Stimulated activated effector memory CD8-positive, alpha-beta T cell treated with anti-CD3 and anti-CD28 coated beads, Interleukin-12 subunit alpha, Interleukin-12 subunit beta, amount 100 ng/mL, for 72 hours (primary cell): Measurements from ENCODE around the gene METTL23.
"Not testable (repeated sequence)": the region's sequence is repeated elsewhere in the genome, so short reads cannot be mapped to it uniquely, and the experiment has no call there.

Experiments
- ATAC-seq: fragments of 150-1000 bp; cut with Tn5 transposase; 2 replicates; pipeline ENCODE4 v1.10.0; 2021
- DNase-seq, 2 donors: peaks; one replicate each; pipeline ENCODE4 v3.0.0; 2021 to 2022; ENCODE audit warnings: low spot score in 2 of 2
- H3K27ac Mint-ChIP-seq: one replicate; pipeline ENCODE4 v1.8.0; 2022; ENCODE audit warnings: mild to moderate bottlenecking, mixed read lengths
- H3K36me3 Mint-ChIP-seq: one replicate; pipeline ENCODE4 v1.8.0; 2022; ENCODE audit warnings: mild to moderate bottlenecking, mixed read lengths
- H3K4me1 Mint-ChIP-seq: one replicate; pipeline ENCODE4 v1.8.0; 2022; ENCODE audit warnings: mixed read lengths
- H3K4me3 Mint-ChIP-seq: one replicate; pipeline ENCODE4 v1.8.0; 2022; ENCODE audit warnings: mild to moderate bottlenecking, mixed read lengths
- H3K9me3 Mint-ChIP-seq: one replicate; pipeline ENCODE4 v1.8.0; 2022; ENCODE audit warnings: mixed read lengths

METTL23 gene

DNA sequence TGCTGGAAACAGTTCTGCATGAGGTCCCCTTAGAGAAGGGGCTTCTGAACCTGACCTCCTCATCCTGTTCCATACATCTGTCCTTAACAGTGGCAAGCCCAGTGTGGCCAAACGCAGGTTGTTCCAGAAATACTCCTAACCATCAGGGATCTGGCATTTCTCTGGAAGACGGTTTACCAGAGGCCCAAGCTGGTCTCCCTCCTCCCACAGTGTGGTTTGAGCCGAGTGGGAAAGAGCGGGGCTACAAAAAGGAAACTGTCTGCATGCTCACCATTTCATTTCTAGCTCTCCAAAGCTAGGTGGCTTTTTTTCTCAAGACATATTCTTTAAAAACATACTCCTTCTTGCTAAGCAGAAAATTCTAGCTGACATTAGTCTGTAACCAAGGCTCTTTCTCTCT is 21.8 kb upstream of the METTL23 start:
- ATAC-seq: no peak
- no peak for DNase-seq
- no peak overlapping the region for H3K4me3 Mint-ChIP-seq
- H3K4me1 Mint-ChIP-seq: peaks cover 30% of the 10 kb centered on the region
- no peak overlapping the region for H3K27ac Mint-ChIP-seq
- peaks cover 4% of the 10 kb centered on the region for H3K36me3 Mint-ChIP-seq
- no peaks in the 10 kb centered on the region for H3K9me3 Mint-ChIP-seq

DNA sequence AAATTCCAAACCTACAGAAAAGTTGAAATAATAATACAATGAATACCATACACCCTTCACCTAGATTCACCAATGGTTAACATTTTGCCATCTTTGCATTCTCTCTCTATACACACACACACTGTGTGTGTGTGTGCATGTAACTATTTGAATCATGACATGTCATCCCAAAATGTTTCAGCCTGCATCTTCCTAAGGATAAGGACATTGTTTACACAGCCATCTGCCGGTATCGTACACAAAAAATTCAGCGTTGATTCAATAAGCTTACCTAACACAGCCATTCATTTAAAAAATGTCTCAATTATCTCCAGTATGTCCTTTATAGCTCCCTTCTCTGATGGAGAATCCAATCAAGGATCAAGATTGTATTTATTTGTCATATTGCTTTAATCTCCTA is 19.8 kb upstream of the METTL23 start:
- peaks cover 26% of the 10 kb centered on the region for H3K4me1 Mint-ChIP-seq
- DNase-seq: no peak
- no peak overlapping the region for H3K4me3 Mint-ChIP-seq
- H3K9me3 Mint-ChIP-seq: no peaks in the 10 kb centered on the region
- ATAC-seq: no peak
- no peak overlapping the region for H3K27ac Mint-ChIP-seq
- H3K36me3 Mint-ChIP-seq: no peaks in the 10 kb centered on the region

DNA sequence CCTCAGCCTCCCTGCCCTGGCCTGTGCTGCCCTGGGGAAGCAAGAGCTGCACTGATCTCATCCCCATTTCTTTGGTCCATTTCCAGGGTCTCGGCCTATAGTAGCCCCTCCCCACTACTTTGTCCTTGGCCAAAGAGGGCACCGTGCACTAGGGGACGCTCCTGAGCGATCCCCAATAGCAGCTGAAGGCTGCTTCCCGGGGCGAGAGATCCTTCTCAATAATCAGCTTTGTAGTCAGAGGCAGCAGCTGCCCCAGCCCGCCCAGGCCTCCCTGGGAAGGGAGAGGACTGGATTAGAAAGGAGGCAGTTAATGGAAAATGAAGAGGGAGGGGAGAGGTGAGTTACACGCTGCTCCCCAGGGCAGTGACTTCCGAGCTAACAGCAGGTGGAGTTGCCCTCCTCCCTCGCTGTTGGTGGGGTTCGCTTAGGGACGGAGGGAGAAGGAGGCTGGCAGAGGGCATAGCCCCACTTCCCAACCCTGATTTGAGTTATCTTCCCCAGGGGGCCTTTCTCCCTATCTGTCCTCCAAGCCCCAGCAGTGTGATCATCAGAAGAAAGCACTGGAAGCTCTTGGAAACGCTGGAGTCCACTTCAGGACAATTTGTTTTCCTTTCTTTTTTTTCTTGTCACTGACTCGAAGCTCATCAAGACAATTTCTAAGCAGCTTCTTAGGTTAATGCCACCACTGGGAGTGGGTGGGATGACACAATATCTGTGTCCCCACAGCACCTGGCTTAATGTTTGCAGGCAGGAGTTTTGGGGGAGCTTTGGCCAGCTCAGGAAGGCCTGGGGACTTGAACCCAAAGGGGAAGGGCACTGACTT is 18.4 kb upstream of the METTL23 start:
- peaks cover 12% of the 10 kb centered on the region for H3K36me3 Mint-ChIP-seq
- DNase-seq (no peak), ATAC-seq (no peak)
- H3K9me3 Mint-ChIP-seq: no peaks in the 10 kb centered on the region
- H3K4me3 Mint-ChIP-seq: peak overlapping the region; percentile 68
- peaks cover 26% of the 10 kb centered on the region for H3K4me1 Mint-ChIP-seq
- H3K27ac Mint-ChIP-seq: no peak overlapping the region

DNA sequence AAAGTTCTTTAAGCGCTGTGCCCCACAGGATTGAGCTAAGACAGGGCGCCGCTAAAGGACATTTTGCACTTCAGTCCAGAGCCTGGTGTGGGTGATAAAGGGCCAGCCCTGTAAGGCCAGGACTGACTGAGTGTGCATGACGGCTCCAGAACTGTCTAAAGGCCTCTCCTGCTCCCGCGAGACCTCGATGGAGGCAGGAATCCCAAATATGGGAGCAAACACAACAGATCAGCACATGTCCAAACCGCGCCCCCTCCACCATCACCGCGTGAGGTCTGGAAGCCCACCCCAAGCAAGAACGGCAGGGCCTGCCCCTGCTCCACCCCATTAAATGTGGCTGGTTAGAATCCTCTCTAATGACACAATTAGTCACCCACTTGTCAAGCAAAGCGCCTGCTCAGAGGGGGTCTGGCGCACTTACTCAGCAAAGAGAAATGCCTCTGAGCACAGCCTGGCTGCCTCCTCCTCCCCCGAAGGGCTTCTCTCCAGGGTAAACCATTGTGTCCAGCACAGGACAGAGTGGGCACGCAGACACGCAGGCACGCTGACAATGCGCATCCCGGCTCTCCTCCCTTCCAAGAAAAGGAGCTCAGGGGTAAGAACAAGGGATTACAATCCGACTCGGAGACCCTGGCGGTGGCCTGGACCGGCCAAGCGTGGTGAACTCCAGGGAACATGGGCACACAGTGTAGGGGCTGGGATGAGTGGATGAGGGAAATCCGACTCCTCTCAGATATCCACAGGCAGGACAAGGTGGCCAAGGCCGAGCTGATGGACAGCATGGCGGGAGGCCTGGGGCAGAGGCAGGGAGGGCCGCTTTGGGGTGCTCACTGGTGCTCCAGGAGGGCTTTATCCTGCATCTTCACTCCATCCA is 17.3 kb upstream of the METTL23 start:
- H3K9me3 Mint-ChIP-seq: no peaks in the 10 kb centered on the region
- peaks cover 37% of the 10 kb centered on the region for H3K4me1 Mint-ChIP-seq
- H3K27ac Mint-ChIP-seq: peak overlapping the region; percentile 45
- ATAC-seq (no peak), DNase-seq (no peak)
- H3K4me3 Mint-ChIP-seq: peak overlapping the region; percentile 68
- peaks cover 23% of the 10 kb centered on the region for H3K36me3 Mint-ChIP-seq

DNA sequence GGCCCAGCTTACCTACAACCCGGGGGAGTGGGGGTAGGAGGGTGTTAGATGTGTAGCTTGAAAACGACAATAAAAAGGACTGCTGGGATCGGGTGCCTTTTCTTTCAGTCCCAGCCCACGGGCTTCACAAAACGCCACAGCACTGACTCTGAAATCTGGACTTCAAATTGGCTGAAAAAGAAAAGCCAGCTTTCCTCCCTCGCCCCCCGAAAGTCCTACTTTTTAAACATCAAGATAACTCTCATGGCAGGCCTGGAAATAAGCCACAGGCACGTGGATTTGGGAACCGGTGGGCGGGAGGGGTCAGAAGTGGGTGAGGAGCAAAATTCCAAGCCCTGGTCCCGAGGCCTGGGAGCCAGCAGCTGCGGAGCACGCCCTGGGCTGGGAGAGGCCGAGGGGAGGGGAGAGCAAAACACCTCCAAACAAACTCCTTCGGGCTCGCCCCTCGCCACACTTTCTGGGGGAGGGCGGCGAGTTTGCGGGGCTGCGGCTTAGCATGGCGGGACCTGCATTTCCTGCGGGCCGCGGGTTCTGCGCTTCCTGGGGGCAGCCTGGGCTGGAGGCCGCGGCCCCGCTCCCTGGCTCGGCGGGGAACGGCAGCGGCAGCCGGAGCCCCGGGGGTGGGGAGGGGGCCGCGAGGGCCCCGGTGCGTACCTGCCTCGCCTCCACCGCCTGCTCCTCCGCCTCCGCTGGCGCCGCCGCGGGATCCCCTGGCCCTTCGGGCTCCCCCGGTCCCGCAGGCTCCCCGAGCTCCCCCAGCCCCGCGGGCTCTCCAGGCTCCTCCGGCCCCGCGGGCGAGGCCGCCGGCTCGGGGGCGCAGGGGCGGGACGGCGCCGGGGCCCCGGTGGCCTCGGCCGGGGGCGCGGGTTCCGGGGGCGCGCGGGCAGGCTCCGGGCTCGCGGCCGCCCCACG is 16.4 kb upstream of the METTL23 start:
- not testable (repeated sequence) for H3K9me3 Mint-ChIP-seq, DNase-seq
- peak; percentile 29 for ATAC-seq
- Mint-ChIP-seq H3K36me3 (peaks cover 32% of the 10 kb centered on the region), H3K4me3 (peak overlapping the region; percentile 68), H3K4me1 (peaks cover 46% of the 10 kb centered on the region), H3K27ac (peak overlapping the region; percentile 45)

DNA sequence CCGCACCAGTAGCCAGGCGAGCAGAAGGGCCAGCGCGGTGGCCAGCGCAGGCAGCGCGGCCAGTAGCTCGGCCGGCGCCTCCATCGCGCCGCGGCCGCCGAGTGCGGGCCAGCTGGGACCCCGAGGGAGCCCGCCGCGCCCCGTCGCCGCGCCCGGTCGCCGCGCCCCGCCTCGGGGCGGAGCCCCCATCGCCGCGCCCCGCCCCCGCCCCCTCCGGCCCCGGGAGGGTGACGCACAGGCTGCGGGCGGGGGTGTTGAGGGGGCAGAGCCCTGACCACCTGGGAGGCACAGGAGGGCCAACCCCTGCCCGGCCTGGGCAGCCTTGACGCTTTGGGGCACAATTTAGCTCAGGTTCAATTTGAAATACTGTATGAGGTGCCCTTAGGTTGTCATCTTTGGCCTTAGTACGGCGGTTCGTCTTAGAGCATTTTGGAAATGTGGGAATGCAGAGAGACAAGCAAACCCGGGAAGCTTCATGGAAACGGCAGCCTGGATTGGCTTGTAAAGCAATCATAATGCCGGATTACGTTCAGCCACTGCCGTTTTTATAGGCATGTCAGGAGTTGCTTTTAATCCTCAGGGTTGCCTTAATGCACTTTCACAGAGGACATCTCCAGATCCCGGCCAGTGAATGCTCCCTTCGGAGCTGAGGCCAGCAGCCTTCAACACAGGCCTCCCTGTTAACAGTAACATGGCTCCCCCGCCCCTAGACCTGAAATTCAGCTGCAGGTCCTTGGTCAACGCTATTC is 15.6 kb upstream of the METTL23 start, which contains the start of gene MXRA7:
Gene MXRA7 (minus strand): TSS at position 103 of the 749 bp plus-strand sequence. CDS start 19 bp downstream, at position 84.
- DNase-seq (peak; percentile 60 to 75), ATAC-seq (peak; percentile 83)
- no peaks in the 10 kb centered on the region for H3K9me3 Mint-ChIP-seq
- peaks cover 40% of the 10 kb centered on the region for H3K36me3 Mint-ChIP-seq
- peak within 1 kb of the TSS; percentile 45 for H3K27ac Mint-ChIP-seq
- peak within 1 kb of the TSS; percentile 68 for H3K4me3 Mint-ChIP-seq
- H3K4me1 Mint-ChIP-seq: peaks cover 55% of the 10 kb centered on the region

DNA sequence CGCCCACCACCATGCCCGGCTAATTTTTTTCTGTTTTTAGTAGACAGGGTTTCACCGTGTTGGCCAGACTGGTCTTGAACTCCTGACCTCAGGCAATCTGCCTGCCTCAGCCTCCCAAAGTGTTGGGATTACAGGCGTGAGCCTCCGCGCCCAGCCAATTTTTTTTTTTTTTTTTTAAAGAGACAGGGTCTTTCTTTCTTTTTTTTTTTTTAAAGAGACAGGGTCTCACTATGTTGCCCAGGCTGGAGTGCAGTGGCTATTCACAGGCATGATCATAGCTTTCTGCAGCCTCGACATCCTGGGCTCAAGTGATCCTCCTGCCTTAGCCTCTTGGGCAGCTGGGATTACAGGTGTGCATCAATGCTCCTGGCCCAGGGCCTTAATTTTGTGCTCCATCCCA is 14.3 kb upstream of the METTL23 start:
- DNase-seq, ATAC-seq, H3K9me3 Mint-ChIP-seq, H3K4me3 Mint-ChIP-seq, H3K27ac Mint-ChIP-seq: not testable (repeated sequence)
- Mint-ChIP-seq H3K36me3 (peaks cover 53% of the 10 kb centered on the region), H3K4me1 (peaks cover 64% of the 10 kb centered on the region)

DNA sequence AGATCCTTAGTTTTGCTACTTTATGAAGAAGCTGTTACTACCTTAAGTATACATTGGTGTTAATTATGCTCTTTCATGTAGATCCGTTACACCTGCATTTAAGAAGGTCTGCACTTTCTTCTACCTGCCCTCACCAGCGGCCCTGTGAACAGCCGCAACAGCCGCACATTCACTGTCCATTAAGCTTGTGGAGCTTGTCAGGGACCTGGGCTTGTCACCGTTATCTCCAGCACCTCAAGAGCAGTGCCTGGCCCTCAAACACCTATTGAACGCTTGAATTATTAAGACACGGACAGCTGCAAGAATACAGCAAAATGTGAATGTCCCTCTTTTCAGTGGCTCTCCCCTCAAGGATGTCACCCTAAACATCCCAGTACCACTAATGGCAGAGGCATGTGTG is 12.9 kb upstream of the METTL23 start:
- ATAC-seq (no peak), DNase-seq (no peak)
- H3K4me3 Mint-ChIP-seq: no peak overlapping the region
- H3K9me3 Mint-ChIP-seq: no peaks in the 10 kb centered on the region
- H3K36me3 Mint-ChIP-seq: peaks cover 67% of the 10 kb centered on the region
- H3K4me1 Mint-ChIP-seq: peaks cover 63% of the 10 kb centered on the region
- H3K27ac Mint-ChIP-seq: peak overlapping the region; percentile 87

DNA sequence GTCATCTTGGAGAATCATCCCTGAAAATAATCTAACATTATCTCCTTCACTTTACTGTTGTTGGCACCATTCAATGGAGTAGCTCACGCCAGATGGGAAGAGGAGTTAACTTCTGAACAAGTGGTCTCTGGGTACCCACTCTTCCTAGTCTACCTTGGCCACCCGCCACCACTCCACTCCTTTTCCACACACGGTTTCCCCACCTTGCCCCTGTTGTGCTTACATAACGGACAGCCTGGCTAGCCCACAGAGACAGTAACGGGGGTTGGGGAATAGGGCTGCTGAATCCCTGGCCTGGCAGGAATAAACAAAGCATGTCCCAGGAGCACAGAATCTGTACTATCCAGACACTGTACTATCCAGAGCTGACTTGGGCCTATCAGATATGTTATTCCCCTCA is 12.3 kb upstream of the METTL23 start:
- DNase-seq (no peak), ATAC-seq (no peak)
- Mint-ChIP-seq H3K4me3 (peak overlapping the region; percentile 62), H3K4me1 (peaks cover 60% of the 10 kb centered on the region), H3K9me3 (no peaks in the 10 kb centered on the region), H3K27ac (peak overlapping the region; percentile 87), H3K36me3 (peaks cover 73% of the 10 kb centered on the region)

DNA sequence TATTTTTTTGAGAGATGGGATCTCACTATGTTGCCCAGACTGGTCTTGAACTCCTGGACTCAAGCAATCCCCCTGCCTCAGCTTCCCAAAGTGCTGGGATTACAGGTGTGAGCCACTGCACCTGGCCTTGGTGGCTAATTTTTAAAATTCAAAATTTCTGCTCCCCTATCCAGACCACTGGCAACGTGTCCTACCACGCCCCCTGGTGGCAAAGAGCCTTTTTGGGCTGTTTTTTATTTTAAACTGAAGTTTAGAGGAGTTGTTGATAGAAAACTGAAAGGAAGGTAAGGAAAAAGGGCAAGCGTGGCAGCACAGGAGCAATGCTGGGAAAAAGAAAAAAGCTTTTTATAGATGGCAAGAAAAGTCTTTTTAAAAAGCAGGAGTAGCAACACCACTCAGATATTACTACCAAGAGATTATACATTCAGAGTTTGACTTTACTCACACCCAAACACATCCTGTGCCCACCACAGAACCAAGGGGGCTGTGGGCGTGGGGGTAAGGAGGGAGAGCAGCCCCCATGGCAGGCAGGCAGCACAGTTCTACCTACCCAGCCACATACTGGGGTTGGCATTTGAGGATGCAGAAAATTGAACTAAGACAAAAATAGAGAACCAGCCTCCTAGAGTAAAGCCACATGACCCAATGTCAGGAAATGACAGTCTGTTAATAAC is 11.7 kb upstream of the METTL23 start:
- Mint-ChIP-seq H3K36me3 (peaks cover 79% of the 10 kb centered on the region), H3K27ac (peak overlapping the region; percentile 87)

DNA sequence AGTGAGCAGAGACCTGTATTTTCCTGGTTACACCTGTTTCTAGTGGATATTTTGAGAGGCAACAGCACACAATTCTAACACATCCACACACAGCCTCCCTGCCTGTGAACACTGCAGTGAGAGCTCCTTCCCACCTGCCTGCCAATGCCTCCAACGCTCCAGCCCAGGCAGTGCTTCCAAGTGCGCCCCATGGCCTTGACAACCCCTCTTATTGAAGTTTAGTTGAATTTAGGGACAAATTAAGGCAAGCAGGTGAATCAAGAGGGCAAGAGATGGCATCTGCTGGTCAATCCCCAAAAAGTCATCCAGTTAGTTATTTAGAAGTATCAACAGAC is 11.2 kb upstream of the METTL23 start:
- peak overlapping the region; percentile 62 for H3K4me3 Mint-ChIP-seq
- ATAC-seq (no peak), DNase-seq (no peak)
- H3K27ac Mint-ChIP-seq: peak overlapping the region; percentile 87
- peaks cover 84% of the 10 kb centered on the region for H3K36me3 Mint-ChIP-seq
- H3K9me3 Mint-ChIP-seq: no peaks in the 10 kb centered on the region
- H3K4me1 Mint-ChIP-seq: peaks cover 54% of the 10 kb centered on the region

More for the DNA sequence above, 11.7 kb upstream of the METTL23 start:
- H3K4me1 Mint-ChIP-seq: peaks cover 54% of the 10 kb centered on the region
- ATAC-seq (peak; percentile 6), DNase-seq (peak; percentile 68 to 89)
- H3K9me3 Mint-ChIP-seq: no peaks in the 10 kb centered on the region
- H3K4me3 Mint-ChIP-seq: peak overlapping the region; percentile 62

DNA sequence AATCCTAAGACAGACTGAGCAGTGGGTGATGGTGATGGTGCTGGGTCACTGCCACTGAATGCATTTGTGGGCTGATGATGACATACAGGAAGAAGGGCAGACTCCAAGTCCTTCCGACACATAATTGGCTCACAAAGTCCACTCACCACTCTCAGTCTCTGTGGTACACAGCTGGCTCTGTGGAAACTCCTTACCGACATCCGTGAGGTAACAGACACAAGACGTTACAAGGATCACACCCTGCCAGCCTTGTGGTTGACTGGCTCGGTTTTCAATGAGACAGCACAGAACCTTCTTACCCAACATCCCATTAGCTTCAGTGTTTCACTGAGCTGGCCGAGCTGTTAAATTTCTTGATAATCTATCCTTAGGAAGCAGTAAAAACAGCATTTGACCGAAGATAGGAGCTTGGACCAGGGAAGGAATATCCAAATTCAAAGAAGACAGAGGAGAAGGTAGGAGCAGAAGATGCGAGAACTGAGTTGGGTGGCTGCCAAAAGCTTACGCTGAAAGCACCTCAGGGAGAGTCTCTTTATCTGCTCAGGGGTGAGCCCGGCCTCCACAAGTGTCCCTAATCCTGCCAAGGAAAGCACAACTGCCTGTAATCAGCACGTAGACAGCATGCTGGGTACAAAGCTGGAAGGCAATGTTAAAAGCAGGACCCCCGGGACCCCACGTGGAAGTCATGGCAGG is 10.3 kb upstream of the METTL23 start:
- Mint-ChIP-seq H3K36me3 (peaks cover 93% of the 10 kb centered on the region), H3K4me3 (peak overlapping the region; percentile 62)
- peak; percentile 46 to 87 for DNase-seq

DNA sequence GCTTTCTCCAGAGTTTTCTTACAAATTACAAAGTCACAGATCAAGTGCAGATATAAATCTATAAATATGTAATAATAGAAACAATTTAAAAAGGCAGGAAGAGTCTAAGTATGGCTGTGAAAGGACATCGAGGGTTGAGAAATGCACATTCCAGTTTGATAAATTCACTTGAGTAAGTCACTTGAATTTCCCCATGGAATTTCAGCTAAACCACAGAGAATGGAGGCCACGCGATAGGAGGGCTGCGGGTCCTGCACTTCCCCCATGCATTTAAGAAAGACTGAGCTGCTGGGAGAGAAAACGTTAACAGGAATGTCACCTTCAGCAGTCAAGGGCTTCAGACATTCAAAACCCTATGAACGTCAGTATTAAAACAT is 9.8 kb upstream of the METTL23 start:
- Mint-ChIP-seq H3K4me1 (peaks cover 57% of the 10 kb centered on the region), H3K27ac (peak overlapping the region; percentile 87), H3K36me3 (peaks cover 98% of the 10 kb centered on the region), H3K4me3 (peak overlapping the region; percentile 62), H3K9me3 (no peaks in the 10 kb centered on the region)
- no peak for ATAC-seq
- no peak for DNase-seq

More for the DNA sequence above, 10.3 kb upstream of the METTL23 start:
- peak; percentile 97 for ATAC-seq
- peaks cover 56% of the 10 kb centered on the region for H3K4me1 Mint-ChIP-seq
- H3K27ac Mint-ChIP-seq: peak overlapping the region; percentile 87
- no peaks in the 10 kb centered on the region for H3K9me3 Mint-ChIP-seq
